Cardiac fibroblast (primary cell): Measurements from ENCODE around the gene DMRTA1.
"Not testable (repeated sequence)": the region's sequence is repeated elsewhere in the genome, so short reads cannot be mapped to it uniquely, and the experiment has no call there.

ENCODE experiments used
- DNase-seq, 2 donors: peaks; one replicate each; pipeline versions ENCODE4 v3.0.0 to v3.0.0-alpha.2; 2010; ENCODE audit warnings: low read depth in 2 of 2
- H3K4me3 ChIP-seq, 2 donors: replicated peaks in 1 of 2; 1 replicate in 1 of 2; 2 replicates in 1 of 2; pipeline ENCODE4 v1.5.1; 2011; ENCODE audit warnings: low read depth in 2 of 2, low read length in 2 of 2, mild to moderate bottlenecking in 2 of 2, moderate library complexity in 1 of 2
- TF ChIP-seq, protein P1 (sequence below): IDR thresholded peaks from one replicate; pipeline ENCODE4 v1.5.1; 2011; ENCODE audit warnings: low read depth, mild to moderate bottlenecking, low read length, inconsistent platforms

The DMRTA1 gene

DNA sequence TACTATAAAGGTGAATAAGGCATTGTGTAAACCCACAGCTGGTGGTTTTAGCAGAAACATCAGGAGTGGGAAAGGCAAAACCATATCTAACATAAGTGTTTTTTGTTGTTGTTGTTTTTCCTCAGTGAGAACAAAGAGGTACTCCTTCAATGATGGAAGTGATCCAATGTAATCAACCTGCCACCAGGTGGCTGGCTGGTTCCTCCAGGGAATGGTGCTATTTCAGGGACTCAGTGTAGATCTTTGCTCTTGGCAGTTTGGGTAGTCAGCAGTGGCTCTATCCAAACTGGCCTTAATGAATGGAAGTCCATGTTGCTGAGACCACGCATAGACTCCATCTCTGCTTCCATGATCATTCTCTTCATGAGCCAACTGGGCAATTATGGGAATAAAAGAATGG, 10.8 kb downstream of the DMRTA1 start:
- DNase-seq: no peak
- TF ChIP-seq, protein P1, sequence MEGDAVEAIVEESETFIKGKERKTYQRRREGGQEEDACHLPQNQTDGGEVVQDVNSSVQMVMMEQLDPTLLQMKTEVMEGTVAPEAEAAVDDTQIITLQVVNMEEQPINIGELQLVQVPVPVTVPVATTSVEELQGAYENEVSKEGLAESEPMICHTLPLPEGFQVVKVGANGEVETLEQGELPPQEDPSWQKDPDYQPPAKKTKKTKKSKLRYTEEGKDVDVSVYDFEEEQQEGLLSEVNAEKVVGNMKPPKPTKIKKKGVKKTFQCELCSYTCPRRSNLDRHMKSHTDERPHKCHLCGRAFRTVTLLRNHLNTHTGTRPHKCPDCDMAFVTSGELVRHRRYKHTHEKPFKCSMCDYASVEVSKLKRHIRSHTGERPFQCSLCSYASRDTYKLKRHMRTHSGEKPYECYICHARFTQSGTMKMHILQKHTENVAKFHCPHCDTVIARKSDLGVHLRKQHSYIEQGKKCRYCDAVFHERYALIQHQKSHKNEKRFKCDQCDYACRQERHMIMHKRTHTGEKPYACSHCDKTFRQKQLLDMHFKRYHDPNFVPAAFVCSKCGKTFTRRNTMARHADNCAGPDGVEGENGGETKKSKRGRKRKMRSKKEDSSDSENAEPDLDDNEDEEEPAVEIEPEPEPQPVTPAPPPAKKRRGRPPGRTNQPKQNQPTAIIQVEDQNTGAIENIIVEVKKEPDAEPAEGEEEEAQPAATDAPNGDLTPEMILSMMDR: no peak
- no peak overlapping the region for H3K4me3 ChIP-seq

DNA sequence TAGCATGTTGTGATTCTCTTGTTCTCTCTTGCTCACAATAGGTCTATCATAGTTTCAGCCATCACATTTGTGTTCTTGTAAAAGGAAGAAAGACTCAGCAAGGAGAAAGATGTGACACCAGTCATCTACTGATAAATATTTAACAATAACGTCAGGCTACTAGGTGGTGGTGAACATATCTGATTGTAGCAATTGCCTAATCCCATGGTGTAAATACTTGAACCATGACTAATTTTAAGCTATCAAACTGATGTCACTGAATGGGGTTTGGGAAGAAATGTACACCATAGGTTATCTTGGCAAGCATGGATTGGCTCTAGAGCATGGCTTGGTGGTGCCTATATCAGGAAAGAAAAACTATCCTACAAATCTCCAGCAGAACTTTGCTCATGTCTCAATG, 16.6 kb downstream of the DMRTA1 start:
- TF ChIP-seq, protein P1: no peak
- DNase-seq: no peak
- no peak overlapping the region for H3K4me3 ChIP-seq

DNA sequence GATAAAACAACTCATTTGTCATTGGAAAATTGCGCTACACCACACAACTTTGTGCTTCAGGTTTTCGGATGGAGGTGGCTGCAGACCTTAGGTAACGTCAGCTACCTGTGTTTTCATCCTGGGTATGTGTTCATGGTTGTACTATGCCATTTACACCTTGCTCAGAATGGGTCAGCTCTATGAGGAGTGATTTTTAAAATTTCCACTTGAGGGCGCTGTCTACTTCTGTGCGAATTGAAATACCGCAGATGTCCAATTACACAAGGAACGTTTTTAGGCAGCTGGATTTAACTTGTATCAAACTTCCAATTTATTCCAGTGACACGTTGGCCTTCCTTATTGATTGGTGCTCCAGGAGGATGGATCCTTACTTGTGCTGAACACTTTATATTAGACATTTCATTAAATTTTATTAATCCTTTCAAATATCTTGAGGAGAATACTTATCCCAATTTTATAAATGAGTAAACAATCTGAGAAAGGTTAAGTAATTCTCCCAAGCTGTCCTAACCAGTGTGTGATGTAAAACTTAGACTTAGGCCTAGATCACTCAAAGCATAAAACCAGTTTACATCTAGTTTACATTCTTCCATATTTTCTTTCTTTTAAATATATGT, 23.4 kb downstream of the DMRTA1 start:
- DNase-seq: peak; percentile 29 to 51
- H3K4me3 ChIP-seq: no peak overlapping the region
- TF ChIP-seq, protein P1: peak; percentile 67

DNA sequence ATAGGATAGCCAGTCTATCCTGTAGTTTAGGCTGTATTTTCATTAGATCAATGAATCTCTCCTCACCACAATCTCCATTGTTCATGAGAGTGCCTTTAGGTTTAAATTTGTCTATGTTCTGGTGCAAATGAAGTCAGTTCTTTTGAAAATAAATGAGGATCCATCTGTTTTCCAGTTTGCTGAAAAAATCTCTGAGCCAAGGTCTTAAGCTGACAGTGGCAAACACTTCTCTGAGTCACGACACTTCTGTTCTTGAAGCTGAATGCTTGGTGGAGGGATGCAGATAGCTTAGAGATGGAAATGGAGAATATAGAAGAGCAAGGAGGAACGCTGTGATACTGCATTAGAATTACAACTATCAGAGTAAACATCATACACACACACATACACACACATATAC, 34.9 kb downstream of the DMRTA1 start:
- H3K4me3 ChIP-seq: no peak overlapping the region
- no peak for DNase-seq
- TF ChIP-seq, protein P1: no peak

DNA sequence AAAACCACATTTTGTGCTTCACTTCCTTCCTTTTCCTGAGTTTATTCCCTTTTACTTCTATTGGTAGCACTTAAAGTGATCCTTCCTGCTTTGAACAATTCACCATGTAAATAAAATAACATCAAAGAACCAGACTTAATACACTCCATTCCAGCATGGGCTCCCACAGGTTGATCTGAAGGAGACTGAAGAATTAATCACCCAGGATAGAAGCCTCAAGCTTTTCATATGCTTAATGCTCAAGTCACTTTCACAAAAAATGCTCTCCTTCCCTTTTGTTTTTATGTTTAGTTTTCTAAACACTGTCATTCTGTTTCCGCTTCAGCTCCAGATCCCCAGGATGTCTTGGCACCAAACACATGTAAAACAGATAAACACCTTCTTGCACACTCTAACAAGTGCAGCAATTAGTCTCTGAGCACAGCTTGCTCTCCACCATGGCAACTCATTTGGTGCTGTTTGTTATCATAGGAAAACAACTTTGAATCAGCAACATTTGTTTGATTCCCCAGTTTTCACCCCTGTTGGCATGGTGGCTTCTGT, 37.0 kb downstream of the DMRTA1 start:
- no peak for DNase-seq
- TF ChIP-seq, protein P1: no peak

DNA sequence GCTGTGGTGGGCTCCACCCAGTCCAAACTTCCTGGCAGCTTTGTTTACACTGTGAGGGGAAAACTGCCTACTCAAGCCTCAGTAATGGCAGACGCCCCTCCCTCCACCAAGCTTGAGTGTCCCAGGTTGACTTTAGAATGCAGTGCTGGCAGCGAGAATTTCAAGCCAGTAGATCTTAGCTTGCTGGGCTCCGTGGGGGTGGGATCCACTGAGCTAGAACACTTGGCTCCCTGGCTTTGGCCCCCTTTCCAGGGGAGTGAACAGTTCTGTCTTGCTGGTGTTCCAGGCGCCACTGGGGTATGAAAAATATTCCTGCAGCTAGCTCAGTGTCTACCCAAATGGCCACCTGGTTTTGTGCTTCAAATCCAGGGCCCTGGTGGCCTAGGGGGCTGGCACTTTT, 49.6 kb downstream of the DMRTA1 start:
- not testable (repeated sequence) for H3K4me3 ChIP-seq, DNase-seq

More for the DNA sequence above, 37.0 kb downstream of the DMRTA1 start:
- no peak overlapping the region for H3K4me3 ChIP-seq
